GF-D8 (cell line): ENCODE results near the gene MAPT.

Source experiments
- DNase-seq: peaks from one replicate; lab custom pipeline; 2025; lab: John Stamatoyannopoulos, UW

The MAPT gene

GRCh38 chr17:45973099-45973780, 78.9 kb downstream of the MAPT start:
- DNase-seq, result no peak

GRCh38 chr17:45973946-45974859, 79.8 kb downstream of the MAPT start:
- no peak for DNase-seq

- DNase-seq, result no peak
Measured at GRCh38 chr17:45974916-45975630, 80.7 kb downstream of the MAPT start.

- DNase-seq, result no peak
Measured at GRCh38 chr17:45975640-45976295, 81.4 kb downstream of the MAPT start.

- DNase-seq, result no peak
Measured at GRCh38 chr17:45976391-45976754, 82.0 kb downstream of the MAPT start.

- no peak for DNase-seq
Measured at GRCh38 chr17:45976755-45977505, 82.6 kb downstream of the MAPT start.

GRCh38 chr17:45977506-45977824, 83.1 kb downstream of the MAPT start:
- no peak for DNase-seq

- DNase-seq, result no peak
Measured at GRCh38 chr17:45977976-45978626, 83.7 kb downstream of the MAPT start.

- DNase-seq, result no peak
Measured at GRCh38 chr17:45979137-45979536, 84.8 kb downstream of the MAPT start.

- DNase-seq, result no peak
Measured at GRCh38 chr17:45980855-45981254, 86.5 kb downstream of the MAPT start.

- DNase-seq, result no peak
Measured at GRCh38 chr17:45981306-45981705, 87.0 kb downstream of the MAPT start.

GRCh38 chr17:45982791-45983613, 88.6 kb downstream of the MAPT start:
- no peak for DNase-seq

GRCh38 chr17:45983614-45984310, 89.4 kb downstream of the MAPT start:
- DNase-seq, result no peak

- no peak for DNase-seq
Measured at GRCh38 chr17:45984368-45984767, 90.0 kb downstream of the MAPT start.

GRCh38 chr17:45985447-45985846, 91.1 kb downstream of the MAPT start:
- DNase-seq, result no peak

GRCh38 chr17:45986056-45986455, 91.7 kb downstream of the MAPT start:
- no peak for DNase-seq

- no peak for DNase-seq
Measured at GRCh38 chr17:45987706-45988105, 93.4 kb downstream of the MAPT start.

GRCh38 chr17:45989759-45990158, 95.4 kb downstream of the MAPT start:
- no peak for DNase-seq

GRCh38 chr17:45990886-45991285, 96.5 kb downstream of the MAPT start:
- DNase-seq, result no peak

- DNase-seq, result no peak
Measured at GRCh38 chr17:45991341-45991740, 97.0 kb downstream of the MAPT start.
